NT2/D1 (cell line): ENCODE results near the gene IFIT1.

ENCODE experiments used
- SUZ12 ChIP-seq: IDR thresholded peaks from 2 replicates; pipeline ENCODE4 v1.6.1; 2011; ENCODE audit not compliant: insufficient read length, insufficient read depth; ENCODE audit errors: extremely low read depth
- YY1 ChIP-seq: IDR thresholded peaks from 2 replicates; pipeline ENCODE4 v1.6.1; 2011; ENCODE audit not compliant: insufficient read length, insufficient read depth
- ZNF274 ChIP-seq: IDR thresholded peaks from 2 replicates; pipeline ENCODE4 v1.6.1; 2011; ENCODE audit warnings: mild to moderate bottlenecking, low read depth, low read length

- TF ChIP-seq SUZ12 (no peak), ZNF274 (no peak), YY1 (no peak)
These were observed 12.0 kb downstream of the IFIT1 start for GRCh38 chr10:89404104-89405047.
